NB4 (cell line): ENCODE results near the gene RASSF3.

ENCODE experiments used
- MYC ChIP-seq: IDR thresholded peaks from 2 replicates; pipeline ENCODE4 v1.6.1; 2011; ENCODE audit warnings: low read depth, low read length
- POLR2A ChIP-seq: IDR thresholded peaks from 2 replicates; pipeline ENCODE4 v1.6.1; 2011; ENCODE audit warnings: mild to moderate bottlenecking; ENCODE audit not compliant: insufficient read length; ENCODE audit errors: extremely low read depth
- TF ChIP-seq, protein P1 (sequence below): IDR thresholded peaks from one replicate; pipeline ENCODE4 v1.5.1; 2012; ENCODE audit warnings: low read depth, low read length
- TF ChIP-seq, protein P2 (sequence below): IDR thresholded peaks from 2 replicates; pipeline ENCODE4 v1.6.1; 2011; ENCODE audit warnings: low read depth, low read length

DNA sequence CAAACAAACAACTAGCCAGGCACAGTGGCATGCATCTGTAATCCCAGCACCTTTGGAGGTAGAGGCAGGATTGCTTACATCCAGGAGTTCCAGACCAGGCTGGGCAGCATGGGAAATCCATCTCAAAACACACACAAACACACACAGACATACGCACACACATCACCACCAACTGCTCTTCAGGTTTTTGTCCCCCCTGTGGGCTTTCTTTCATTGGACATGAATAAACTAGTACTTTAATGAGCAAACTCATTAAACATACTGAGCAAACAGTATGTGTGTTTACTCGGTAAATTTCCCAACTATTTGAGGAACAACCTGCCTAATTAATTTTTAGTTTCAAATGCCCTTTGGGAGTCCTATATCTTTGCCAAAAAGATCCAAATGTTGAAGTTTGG is 10.1 kb upstream of the RASSF3 start:
- TF ChIP-seq, protein P1, sequence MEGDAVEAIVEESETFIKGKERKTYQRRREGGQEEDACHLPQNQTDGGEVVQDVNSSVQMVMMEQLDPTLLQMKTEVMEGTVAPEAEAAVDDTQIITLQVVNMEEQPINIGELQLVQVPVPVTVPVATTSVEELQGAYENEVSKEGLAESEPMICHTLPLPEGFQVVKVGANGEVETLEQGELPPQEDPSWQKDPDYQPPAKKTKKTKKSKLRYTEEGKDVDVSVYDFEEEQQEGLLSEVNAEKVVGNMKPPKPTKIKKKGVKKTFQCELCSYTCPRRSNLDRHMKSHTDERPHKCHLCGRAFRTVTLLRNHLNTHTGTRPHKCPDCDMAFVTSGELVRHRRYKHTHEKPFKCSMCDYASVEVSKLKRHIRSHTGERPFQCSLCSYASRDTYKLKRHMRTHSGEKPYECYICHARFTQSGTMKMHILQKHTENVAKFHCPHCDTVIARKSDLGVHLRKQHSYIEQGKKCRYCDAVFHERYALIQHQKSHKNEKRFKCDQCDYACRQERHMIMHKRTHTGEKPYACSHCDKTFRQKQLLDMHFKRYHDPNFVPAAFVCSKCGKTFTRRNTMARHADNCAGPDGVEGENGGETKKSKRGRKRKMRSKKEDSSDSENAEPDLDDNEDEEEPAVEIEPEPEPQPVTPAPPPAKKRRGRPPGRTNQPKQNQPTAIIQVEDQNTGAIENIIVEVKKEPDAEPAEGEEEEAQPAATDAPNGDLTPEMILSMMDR: no peak
- TF ChIP-seq MYC (no peak), POLR2A (no peak)
- TF ChIP-seq, protein P2, sequence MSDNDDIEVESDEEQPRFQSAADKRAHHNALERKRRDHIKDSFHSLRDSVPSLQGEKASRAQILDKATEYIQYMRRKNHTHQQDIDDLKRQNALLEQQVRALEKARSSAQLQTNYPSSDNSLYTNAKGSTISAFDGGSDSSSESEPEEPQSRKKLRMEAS: no peak
